ENCODE measurements around the gene TLCD3B.

The TLCD3B gene

DNA sequence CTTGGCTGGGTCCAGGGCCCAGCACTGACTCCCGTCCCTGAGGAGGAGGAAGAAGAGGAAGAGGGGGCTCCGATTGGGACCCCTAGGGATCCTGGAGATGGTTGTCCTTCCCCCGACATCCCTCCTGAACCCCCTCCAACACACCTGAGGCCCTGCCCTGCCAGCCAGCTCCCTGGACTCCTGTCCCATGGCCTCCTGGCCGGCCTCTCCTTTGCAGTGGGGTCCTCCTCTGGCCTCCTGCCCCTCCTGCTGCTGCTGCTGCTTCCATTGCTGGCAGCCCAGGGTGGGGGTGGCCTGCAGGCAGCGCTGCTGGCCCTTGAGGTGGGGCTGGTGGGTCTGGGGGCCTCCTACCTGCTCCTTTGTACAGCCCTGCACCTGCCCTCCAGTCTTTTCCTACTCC lies 44.1 kb downstream of the TLCD3B start:
- no peak overlapping the region for H3K4me3 ChIP-seq (ENCODE audit: low read length)
- H3K9ac ChIP-seq (ENCODE audit: low read length): no peak overlapping the region
- H3K4me1 ChIP-seq (ENCODE audit: control insufficient read depth, insufficient read depth, low read length): no peaks in the 10 kb centered on the region
- no peaks in the 10 kb centered on the region for H3K27me3 ChIP-seq (ENCODE audit: control insufficient read depth, insufficient read depth, low read length)
- H3K27ac ChIP-seq (ENCODE audit: low read depth, low read length): no peak overlapping the region
- H3K36me3 ChIP-seq (ENCODE audit: control insufficient read depth, insufficient read depth, low read length): peaks cover 54% of the 10 kb centered on the region

DNA sequence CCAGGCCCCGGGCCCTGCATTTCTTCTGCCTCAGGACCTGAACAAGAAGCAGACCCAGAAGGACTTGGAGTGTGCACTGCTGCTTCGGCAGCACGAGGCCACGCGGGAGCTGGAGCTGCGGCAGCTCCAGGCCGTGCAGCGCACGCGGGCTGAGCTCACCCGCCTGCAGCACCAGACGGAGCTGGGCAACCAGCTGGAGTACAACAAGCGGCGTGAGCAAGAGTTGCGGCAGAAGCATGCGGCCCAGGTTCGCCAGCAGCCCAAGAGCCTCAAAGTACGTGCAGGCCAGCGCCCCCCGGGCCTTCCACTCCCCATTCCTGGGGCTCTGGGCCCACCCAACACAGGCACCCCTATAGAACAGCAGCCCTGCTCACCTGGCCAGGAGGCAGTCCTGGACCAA lies 44.8 kb downstream of the TLCD3B start:
- Histone ChIP-seq H3K4me3 (ENCODE audit: low read length) (no peak overlapping the region), H3K9ac (ENCODE audit: low read length) (no peak overlapping the region), H3K4me1 (ENCODE audit: control insufficient read depth, insufficient read depth, low read length) (no peaks in the 10 kb centered on the region), H3K27me3 (ENCODE audit: control insufficient read depth, insufficient read depth, low read length) (no peaks in the 10 kb centered on the region), H3K27ac (ENCODE audit: low read depth, low read length) (no peak overlapping the region), H3K36me3 (ENCODE audit: control insufficient read depth, insufficient read depth, low read length) (peaks cover 59% of the 10 kb centered on the region)

DNA sequence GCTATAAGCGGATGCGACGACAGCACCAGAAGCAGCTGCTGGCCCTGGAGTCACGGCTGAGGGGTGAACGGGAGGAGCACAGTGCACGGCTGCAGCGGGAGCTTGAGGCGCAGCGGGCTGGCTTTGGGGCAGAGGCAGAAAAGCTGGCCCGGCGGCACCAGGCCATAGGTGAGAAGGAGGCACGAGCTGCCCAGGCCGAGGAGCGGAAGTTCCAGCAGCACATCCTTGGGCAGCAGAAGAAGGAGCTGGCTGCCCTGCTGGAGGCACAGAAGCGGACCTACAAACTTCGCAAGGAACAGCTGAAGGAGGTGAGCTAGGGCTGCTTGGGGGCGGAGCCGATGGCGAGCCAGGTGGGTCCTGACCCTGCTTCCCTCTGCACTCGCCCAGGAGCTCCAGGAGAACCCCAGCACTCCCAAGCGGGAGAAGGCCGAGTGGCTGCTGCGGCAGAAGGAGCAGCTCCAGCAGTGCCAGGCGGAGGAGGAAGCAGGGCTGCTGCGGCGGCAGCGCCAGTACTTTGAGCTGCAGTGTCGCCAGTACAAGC lies 45.7 kb downstream of the TLCD3B start:
- Histone ChIP-seq H3K4me1 (ENCODE audit: control insufficient read depth, insufficient read depth, low read length) (no peaks in the 10 kb centered on the region), H3K36me3 (ENCODE audit: control insufficient read depth, insufficient read depth, low read length) (peaks cover 58% of the 10 kb centered on the region), H3K27me3 (ENCODE audit: control insufficient read depth, insufficient read depth, low read length) (no peaks in the 10 kb centered on the region), H3K27ac (ENCODE audit: low read depth, low read length) (no peak overlapping the region), H3K9ac (ENCODE audit: low read length) (no peak overlapping the region), H3K4me3 (ENCODE audit: low read length) (no peak overlapping the region)

DNA sequence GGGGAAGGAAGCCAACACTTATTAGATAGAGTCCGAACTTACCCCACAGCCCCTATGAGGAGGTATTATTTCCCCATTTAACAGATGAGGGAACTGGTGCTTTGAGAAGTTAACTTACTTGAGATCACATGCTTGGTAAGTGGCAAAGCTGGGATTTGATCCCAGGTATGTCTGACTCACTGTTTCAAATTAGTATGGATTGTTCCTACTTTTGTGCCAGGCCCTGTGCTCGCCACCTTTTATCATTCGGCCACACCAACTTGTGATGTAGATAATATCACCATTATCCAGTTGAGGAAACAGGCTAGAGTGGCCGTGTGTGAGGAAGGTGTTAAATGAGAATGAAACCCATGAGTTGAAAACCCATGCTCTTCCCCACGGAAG lies 46.3 kb downstream of the TLCD3B start:
- no peak overlapping the region for H3K9ac ChIP-seq (ENCODE audit: low read length)

DNA sequence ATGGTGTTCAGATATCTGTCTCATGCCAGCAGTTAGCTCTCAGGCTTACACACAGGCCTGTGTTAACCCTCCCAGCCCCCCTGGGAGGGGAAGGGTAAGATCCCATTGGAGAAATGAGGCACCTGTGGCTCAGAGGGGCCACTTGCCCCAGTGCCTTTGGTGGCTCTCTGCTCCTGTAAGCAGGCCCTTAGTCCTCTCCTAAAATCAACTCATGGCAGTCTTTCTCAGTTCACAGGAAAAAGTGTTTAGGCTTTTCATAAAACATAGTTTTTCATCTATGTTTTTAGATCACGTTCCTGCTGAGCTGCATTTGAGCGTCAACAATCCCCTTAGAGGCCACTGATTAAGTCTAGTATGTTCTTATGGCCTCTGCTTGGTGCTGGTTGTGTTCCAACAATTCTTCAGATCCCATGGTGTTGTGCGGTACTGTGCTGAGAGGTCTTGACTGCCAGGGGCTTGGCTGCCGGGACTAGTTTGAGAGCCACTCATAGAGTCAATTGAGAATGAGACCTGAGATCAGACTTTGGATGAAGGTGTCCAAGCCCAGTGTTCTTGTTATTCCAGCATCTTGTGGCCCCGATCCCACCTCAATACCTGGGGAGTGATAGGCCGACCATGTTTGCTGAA lies 46.8 kb downstream of the TLCD3B start:
- Histone ChIP-seq H3K27me3 (ENCODE audit: control insufficient read depth, insufficient read depth, low read length) (no peaks in the 10 kb centered on the region), H3K9ac (ENCODE audit: low read length) (no peak overlapping the region), H3K36me3 (ENCODE audit: control insufficient read depth, insufficient read depth, low read length) (peaks cover 64% of the 10 kb centered on the region), H3K4me1 (ENCODE audit: control insufficient read depth, insufficient read depth, low read length) (no peaks in the 10 kb centered on the region), H3K4me3 (ENCODE audit: low read length) (no peak overlapping the region), H3K27ac (ENCODE audit: low read depth, low read length) (no peak overlapping the region)

More for the DNA sequence above, 46.3 kb downstream of the TLCD3B start:
- no peaks in the 10 kb centered on the region for H3K4me1 ChIP-seq (ENCODE audit: control insufficient read depth, insufficient read depth, low read length)
- no peak overlapping the region for H3K4me3 ChIP-seq (ENCODE audit: low read length)
- peaks cover 64% of the 10 kb centered on the region for H3K36me3 ChIP-seq (ENCODE audit: control insufficient read depth, insufficient read depth, low read length)
- no peak overlapping the region for H3K27ac ChIP-seq (ENCODE audit: low read depth, low read length)
- H3K27me3 ChIP-seq (ENCODE audit: control insufficient read depth, insufficient read depth, low read length): no peaks in the 10 kb centered on the region

DNA sequence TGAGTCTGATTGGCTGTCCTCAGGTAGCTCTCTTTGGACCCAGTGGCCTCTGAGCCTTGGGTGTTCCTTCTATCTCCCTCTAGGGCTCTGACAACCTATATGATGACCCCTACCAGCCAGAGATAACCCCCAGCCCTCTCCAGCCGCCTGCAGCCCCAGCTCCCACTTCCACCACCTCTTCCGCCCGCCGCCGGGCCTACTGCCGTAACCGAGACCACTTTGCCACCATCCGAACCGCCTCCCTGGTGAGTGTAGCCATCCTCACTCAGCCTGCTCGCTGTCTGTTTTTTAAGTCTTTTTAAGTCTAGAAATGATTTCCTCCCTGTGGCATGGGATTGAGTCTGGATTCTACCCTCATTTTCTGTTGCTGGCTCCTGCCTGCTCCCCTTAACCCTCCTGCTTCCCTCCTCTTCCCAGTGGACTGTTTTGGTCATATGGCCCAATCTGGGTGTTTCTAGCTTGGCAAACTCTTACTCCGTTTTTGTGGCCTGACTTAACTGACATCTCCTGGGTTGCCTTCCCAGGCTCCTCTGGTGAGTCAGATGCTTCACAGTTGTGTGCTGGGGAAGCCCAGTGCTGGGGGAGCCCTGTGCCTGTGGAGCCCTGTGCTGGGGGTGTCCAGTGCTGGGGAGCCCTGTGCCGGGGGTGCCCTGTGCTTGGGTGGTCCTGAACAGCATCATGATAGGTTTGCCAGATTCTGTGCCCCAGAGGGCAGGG lies 47.5 kb downstream of the TLCD3B start:
- H3K4me1 ChIP-seq (ENCODE audit: control insufficient read depth, insufficient read depth, low read length): no peaks in the 10 kb centered on the region
- H3K9ac ChIP-seq (ENCODE audit: low read length): no peak overlapping the region
- no peak overlapping the region for H3K4me3 ChIP-seq (ENCODE audit: low read length)
- peaks cover 67% of the 10 kb centered on the region for H3K36me3 ChIP-seq (ENCODE audit: control insufficient read depth, insufficient read depth, low read length)
- H3K27me3 ChIP-seq (ENCODE audit: control insufficient read depth, insufficient read depth, low read length): no peaks in the 10 kb centered on the region
- H3K27ac ChIP-seq (ENCODE audit: low read depth, low read length): no peak overlapping the region

DNA sequence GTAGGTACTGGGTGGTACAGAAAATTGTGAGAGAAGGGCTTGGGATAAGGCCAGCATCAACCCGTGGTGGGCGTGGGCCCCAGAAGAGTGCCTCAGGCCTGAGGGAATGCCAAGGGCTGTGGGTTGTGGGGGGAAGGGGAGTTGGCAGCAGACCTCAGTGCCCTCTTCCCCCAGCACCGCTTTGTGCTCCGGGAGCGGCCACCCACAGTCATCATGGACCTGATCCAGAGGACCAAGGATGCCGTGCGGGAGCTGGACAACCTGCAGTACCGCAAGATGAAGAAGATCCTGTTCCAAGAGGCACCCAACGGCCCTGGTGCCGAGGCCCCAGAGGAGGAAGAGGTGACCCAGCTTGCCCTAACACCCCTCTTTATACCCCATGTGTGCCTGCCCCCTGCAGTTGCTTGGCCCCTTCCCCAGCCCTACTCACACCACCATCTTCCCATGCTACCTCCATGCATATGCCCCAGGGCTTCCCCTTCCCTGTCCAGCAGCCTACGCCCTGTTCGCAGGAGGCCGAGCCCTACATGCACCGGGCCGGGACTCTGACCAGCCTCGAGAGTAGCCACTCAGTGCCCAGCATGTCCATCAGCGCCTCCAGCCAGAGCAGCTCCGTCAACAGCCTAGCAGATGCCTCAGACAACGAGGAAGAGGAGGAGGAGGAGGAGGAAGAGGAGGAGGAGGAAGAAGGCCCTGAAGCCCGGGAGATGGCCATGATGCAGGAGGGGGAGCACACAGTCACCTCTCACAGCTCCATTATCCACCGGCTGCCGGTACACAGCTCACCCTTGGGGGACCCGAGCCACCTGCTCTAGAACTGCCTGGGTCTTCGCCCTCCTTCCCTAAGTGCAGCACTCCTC lies 48.3 kb downstream of the TLCD3B start:
- no peak overlapping the region for H3K9ac ChIP-seq (ENCODE audit: low read length)
- no peaks in the 10 kb centered on the region for H3K27me3 ChIP-seq (ENCODE audit: control insufficient read depth, insufficient read depth, low read length)
- H3K4me1 ChIP-seq (ENCODE audit: control insufficient read depth, insufficient read depth, low read length): no peaks in the 10 kb centered on the region
- no peak overlapping the region for H3K4me3 ChIP-seq (ENCODE audit: low read length)
- H3K36me3 ChIP-seq (ENCODE audit: control insufficient read depth, insufficient read depth, low read length): peaks cover 74% of the 10 kb centered on the region
- no peak overlapping the region for H3K27ac ChIP-seq (ENCODE audit: low read depth, low read length)

DNA sequence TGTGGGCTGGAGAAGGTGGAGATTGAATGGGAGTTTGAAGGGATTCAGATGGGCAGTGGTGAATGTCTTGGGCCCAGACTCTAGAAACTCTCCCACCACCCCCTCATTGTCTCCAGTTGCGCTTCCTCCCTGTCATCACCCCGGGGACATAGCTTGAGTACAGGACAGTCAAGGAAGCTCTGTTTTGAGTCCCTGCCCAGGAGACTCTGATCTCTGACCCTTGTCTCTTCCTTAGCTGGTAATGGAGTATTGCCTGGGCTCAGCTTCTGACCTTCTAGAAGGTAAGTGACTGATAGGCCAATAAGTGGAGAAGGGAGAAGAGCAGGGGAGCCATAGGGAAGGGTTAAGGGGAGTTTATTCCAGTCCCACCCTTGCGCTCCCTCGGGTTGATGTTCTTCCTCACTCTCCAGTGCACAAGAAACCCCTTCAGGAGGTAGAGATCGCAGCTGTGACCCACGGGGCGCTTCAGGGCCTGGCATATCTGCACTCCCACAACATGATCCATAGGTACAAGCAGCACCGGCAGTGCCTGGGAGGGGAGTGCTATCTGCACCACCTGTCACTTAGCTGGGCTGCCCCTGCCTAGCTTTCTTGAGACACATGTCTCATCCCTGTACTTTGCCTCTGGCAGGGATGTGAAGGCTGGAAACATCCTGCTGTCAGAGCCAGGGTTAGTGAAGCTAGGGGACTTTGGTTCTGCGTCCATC lies 52.4 kb downstream of the TLCD3B start:
- no peaks in the 10 kb centered on the region for H3K27me3 ChIP-seq (ENCODE audit: control insufficient read depth, insufficient read depth, low read length)
- H3K27ac ChIP-seq (ENCODE audit: low read depth, low read length): no peak overlapping the region
- H3K4me3 ChIP-seq (ENCODE audit: low read length): no peak overlapping the region
- H3K4me1 ChIP-seq (ENCODE audit: control insufficient read depth, insufficient read depth, low read length): peaks cover 8% of the 10 kb centered on the region
- H3K9ac ChIP-seq (ENCODE audit: low read length): no peak overlapping the region
- peaks cover 48% of the 10 kb centered on the region for H3K36me3 ChIP-seq (ENCODE audit: control insufficient read depth, insufficient read depth, low read length)

DNA sequence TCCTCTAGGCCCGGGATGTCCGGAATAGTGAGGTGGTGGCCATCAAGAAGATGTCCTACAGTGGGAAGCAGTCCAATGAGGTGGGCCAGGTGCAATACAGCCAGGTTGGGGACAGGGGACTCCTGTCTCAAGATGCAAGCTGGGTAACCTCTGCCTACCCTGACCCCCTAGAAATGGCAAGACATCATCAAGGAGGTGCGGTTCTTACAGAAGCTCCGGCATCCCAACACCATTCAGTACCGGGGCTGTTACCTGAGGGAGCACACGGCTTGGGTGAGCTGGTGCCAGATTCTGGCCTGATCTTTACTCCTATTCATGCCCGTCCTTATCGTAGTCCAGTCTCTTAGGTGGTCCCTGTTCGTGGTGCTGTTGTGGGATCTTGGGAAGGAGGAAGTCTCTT lies 53.0 kb downstream of the TLCD3B start:
- H3K9ac ChIP-seq (ENCODE audit: low read length): no peak overlapping the region

DNA sequence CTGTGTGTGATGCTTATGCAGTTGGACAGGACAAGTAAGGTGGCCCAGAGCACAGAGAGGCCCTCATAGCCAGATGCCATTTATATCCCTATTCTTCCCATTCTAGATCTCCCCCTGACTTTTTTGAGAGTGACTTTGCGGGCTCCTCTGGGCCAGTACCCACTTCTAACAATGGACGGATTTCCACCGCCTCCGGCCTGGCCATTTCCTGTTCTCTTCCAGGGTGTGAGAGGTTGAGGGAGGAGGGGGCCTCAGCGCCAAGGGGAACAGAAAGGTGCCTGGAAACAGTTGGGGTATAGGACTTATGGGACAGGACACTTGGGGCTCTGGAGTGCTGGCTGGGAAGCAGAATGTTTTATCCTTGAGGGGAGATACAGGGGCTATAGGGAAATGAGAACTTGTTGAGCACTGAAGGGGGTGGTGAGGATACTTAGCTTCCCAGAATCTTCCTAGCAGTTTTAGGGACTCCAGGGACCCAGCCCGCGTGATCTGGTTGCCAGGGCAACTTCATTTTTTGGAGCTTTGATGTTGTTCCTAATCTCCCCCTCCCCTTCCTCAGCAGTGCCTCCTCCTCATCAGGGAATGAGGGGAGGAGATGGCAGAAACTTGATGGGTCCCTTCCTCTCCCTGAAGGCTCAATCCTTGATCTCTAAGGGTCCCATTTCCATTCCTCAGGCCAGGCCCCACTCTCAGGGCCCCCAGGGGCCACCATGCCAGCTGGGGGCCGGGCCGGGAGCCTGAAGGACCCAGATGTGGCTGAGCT lies 53.8 kb downstream of the TLCD3B start:
- Histone ChIP-seq H3K4me1 (ENCODE audit: control insufficient read depth, insufficient read depth, low read length) (peaks cover 8% of the 10 kb centered on the region), H3K4me3 (ENCODE audit: low read length) (no peak overlapping the region), H3K27ac (ENCODE audit: low read depth, low read length) (no peak overlapping the region), H3K36me3 (ENCODE audit: control insufficient read depth, insufficient read depth, low read length) (peaks cover 33% of the 10 kb centered on the region), H3K27me3 (ENCODE audit: control insufficient read depth, insufficient read depth, low read length) (no peaks in the 10 kb centered on the region), H3K9ac (ENCODE audit: low read length) (no peak overlapping the region)

More for the DNA sequence above, 53.0 kb downstream of the TLCD3B start:
- Histone ChIP-seq H3K36me3 (ENCODE audit: control insufficient read depth, insufficient read depth, low read length) (peaks cover 41% of the 10 kb centered on the region), H3K27me3 (ENCODE audit: control insufficient read depth, insufficient read depth, low read length) (no peaks in the 10 kb centered on the region), H3K27ac (ENCODE audit: low read depth, low read length) (no peak overlapping the region), H3K4me1 (ENCODE audit: control insufficient read depth, insufficient read depth, low read length) (peaks cover 8% of the 10 kb centered on the region), H3K4me3 (ENCODE audit: low read length) (no peak overlapping the region)

DNA sequence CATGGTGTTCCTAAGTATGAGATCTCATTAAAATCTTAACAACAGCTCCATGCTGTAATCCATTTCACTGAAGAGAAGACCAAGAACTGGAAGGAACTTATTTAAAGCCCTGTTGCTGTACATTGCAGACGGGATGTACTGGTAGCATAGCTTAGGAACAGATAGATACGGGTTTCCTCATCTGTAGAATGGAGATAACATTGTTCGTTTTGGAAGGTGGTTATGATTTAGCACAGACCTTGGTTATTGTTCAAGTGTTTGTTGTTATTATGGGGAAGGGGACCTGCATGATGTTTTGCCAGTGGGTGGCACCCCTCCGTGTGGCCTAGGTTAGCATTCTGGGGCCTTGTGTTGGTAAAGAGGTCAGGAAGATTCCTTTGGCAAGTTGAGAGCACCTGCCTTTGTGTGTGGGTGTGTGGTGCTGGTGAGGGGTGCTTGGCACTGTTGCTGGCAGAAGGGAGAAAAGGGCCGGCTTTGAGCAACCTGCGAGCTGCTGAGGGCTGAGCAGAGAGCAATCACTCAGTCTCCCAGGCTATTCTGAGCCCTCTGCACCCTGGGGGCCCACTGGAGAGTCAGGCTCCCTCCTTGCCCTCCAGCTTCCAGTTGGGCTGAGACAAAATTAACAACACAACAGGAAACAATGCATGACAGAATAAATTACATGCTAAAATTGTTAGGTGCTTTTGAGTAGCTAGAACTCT lies 55.1 kb downstream of the TLCD3B start:
- Histone ChIP-seq H3K27ac (ENCODE audit: low read depth, low read length) (no peak overlapping the region), H3K4me1 (ENCODE audit: control insufficient read depth, insufficient read depth, low read length) (peaks cover 8% of the 10 kb centered on the region), H3K4me3 (ENCODE audit: low read length) (peak overlapping the region; percentile 98), H3K9ac (ENCODE audit: low read length) (no peak overlapping the region), H3K36me3 (ENCODE audit: control insufficient read depth, insufficient read depth, low read length) (peaks cover 29% of the 10 kb centered on the region), H3K27me3 (ENCODE audit: control insufficient read depth, insufficient read depth, low read length) (no peaks in the 10 kb centered on the region)
